Measurements from ENCODE around the gene THOC5. TPM values are rescaled to one million over a fixed set of nuclear protein-coding genes. Genes with fewer than 3 reads are reported as not detected.

Gene THOC5
- total RNA-seq, result 40.9 and 53.2 TPM in 2 replicates

DNA sequence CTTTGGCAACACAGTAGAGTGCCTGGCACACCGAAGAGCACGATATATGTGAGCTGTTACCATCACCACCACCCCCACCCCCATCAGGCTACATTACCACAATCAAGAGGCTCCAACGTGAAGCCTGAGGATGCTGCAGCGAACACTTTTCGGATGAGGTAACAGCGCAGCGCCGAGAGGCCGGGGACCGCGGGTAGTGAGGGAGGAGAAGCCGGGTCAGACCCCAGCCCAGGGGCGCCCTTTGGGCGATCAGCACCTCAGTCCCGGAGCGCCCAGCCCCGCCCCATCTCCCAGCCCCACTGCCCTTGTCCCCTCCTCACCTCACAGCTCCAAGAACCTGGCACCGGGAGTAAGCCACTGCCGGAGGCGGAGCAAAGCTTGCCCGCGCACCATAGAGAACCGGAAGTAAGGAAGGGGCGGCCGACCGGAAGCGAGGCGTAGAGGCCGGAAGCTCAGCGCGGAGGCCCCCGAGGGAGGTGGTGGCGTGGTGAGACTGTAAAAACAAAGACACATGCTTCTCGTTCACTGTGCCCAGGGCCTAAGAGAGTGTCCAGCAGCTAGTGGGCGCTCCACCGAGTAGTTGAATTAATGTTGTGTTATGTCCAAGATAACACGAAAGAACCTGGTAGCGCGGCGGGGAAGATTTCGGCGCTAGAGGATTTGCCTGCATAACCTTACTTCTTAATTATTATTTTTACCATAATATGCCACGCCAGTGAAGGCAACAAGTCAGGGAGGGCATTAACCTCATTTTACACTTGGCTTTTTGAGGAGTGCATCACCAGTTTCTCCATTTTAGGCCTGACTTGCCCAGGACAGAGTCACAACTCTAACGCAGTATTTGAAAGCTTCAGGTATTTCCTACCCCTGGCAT lies at the start of gene THOC5:
Gene THOC5, minus strand, starts transcription at position 407 of the 874 bp plus-strand sequence. CDS start 4,610 bp downstream, outside the sequence.

DNA sequence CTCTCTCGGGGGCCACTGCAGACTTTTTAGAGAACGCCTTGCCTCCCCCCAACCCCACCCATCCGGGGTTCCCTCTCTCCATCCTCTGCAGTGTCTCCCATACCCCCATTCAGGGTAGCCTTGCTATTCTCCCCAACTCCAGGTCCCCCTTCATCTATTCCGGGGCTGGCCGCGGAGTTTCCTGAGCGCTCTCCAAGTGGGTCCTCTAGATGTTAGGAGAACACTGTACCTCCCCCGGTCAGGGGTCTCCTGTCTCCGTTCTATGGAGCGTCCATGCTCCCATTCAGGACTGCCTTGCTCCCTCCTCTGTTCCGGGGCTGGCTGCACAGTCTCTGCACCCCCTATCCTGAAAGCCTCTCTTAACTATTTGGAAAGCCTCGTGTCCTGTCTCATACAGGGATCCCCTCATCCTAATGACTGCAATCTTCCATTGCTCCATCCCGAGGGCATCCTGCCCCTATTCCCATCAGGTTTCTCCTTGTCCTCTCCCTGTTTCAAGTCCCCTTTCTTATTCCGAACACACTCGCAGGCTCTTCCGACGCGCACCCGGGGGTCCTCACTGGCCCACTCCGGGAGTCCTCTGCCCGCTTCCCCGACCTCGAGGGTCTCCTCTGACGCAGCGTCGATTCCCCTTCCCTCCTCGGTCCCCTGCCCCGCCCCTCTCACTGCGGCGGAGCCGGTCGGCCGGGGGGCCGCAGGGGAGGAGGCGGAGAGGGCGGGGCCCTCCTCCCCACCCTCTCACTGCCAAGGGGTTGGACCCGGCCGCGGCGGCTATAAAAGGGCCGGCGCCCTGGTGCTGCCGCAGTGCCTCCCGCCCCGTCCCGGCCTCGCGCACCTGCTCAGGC lies 73.9 kb downstream of the THOC5 start, which contains the start of gene NEFH:
Gene NEFH, plus strand, starts transcription at position 802 of the 845 bp plus-strand sequence. CDS start 45 bp downstream, outside the sequence.

Other genes starting within 250 kb of the THOC5 start
- gene GAS2L1, start 247.1 kb downstream of the THOC5 start, total RNA-seq, result 38.1 and 47.1 TPM in 2 replicates
- gene RASL10A, start 238.1 kb downstream of the THOC5 start, total RNA-seq, result not detected in 2 replicates
- 83.5 and 83.6 TPM in 2 replicates for gene AP1B1, start 165.2 kb downstream of the THOC5 start, total RNA-seq
- gene RFPL1, start 115.2 kb downstream of the THOC5 start, total RNA-seq, result not detected in 2 replicates
- gene NEFH, start 73.5 kb downstream of the THOC5 start, total RNA-seq, result 0.58 and 0.89 TPM in 2 replicates
- gene NIPSNAP1, start 27.4 kb upstream of the THOC5 start, total RNA-seq, result 88.6 and 96.9 TPM in 2 replicates
- gene NF2, start 49.9 kb upstream of the THOC5 start, total RNA-seq, result 88.2 and 111 TPM in 2 replicates
- not detected in 2 replicates for gene CABP7, start 166.2 kb upstream of the THOC5 start, total RNA-seq
- gene ZMAT5, start 213.2 kb upstream of the THOC5 start, total RNA-seq, result 35.3 and 49.3 TPM in 2 replicates
- gene UQCR10, start 213.6 kb upstream of the THOC5 start, total RNA-seq, result 65.4 and 90.0 TPM in 2 replicates